HEK293T (cell line): ENCODE measurements around the gene TESK2.
"Not testable (repeated sequence)": the region's sequence is repeated elsewhere in the genome, so short reads cannot be mapped to it uniquely, and the experiment has no call there.

Source experiments
- ARNT ChIP-seq: fragments of 450-650 bp; IDR thresholded peaks from 2 replicates; pipeline ENCODE4 v1.6.1; 2017; ENCODE audit warnings: mild to moderate bottlenecking
- FOXA1 ChIP-seq: fragments of 450-650 bp; IDR thresholded peaks from 2 replicates; pipeline ENCODE4 v1.6.1; 2016; ENCODE audit warnings: mild to moderate bottlenecking
- FOXK2 ChIP-seq: fragments of 450-650 bp; IDR thresholded peaks from 2 replicates; pipeline ENCODE4 v1.6.1; 2016; ENCODE audit warnings: mild to moderate bottlenecking
- FOXM1 ChIP-seq: fragments of 450-650 bp; IDR thresholded peaks from 2 replicates; pipeline ENCODE4 v1.6.1; 2017; ENCODE audit warnings: mild to moderate bottlenecking, borderline replicate concordance
- HDGF ChIP-seq: fragments of 450-650 bp; IDR thresholded peaks from 2 replicates; pipeline ENCODE4 v1.6.1; 2017; ENCODE audit warnings: antibody characterized with exemption, borderline replicate concordance
- SP1 ChIP-seq: fragments of 450-650 bp; IDR thresholded peaks from 2 replicates; pipeline ENCODE4 v1.6.1; 2017
- SUZ12 ChIP-seq: fragments of 450-650 bp; IDR thresholded peaks from 2 replicates; pipeline ENCODE4 v1.6.1; 2016; ENCODE audit warnings: mild to moderate bottlenecking
- TARDBP ChIP-seq: fragments of 450-650 bp; IDR thresholded peaks from 2 replicates; pipeline ENCODE4 v1.6.1; 2016
- ZNF384 ChIP-seq: fragments of 450-650 bp; IDR thresholded peaks from 2 replicates; pipeline ENCODE4 v1.6.1; 2016

DNA sequence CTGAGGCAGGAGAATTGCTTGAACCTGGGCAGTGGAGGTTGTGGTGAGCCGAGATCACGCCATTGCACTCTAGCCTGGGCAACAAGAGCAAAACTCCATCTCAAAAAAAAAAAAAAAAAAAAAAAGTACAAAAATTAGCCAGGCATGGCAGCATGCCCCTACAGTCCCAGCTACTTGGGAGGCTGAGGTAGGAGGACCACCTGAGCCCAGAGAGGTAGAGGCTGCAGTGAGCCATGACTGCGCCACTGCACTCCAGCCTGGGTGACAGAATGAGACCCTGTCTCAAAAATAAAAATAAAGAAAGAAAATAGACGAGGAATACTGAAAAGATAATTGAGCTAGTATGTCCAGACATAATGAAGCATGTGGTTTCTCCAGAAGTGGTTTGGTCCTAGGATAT lies 27.4 kb upstream of the TESK2 start:
- not testable (repeated sequence) for TF ChIP-seq ARNT, FOXK2, TARDBP, SUZ12, FOXA1, SP1, ZNF384, FOXM1, HDGF
